ENCODE measurements around the gene CCL21. TPM values are rescaled to one million over a fixed set of nuclear protein-coding genes. Genes with fewer than 3 reads are reported as not detected.

The CCL21 gene
- total and polyA plus RNA-seq, 2 of the 13 experiments (the other 11 are each of a cell fraction or from before 2014, with no cell fraction given), result not detected

- TF ChIP-seq ARID3A (IDR thresholded peaks at IDR 0.05; ENCODE audit: low read depth, low read length) (peak; percentile 40; the same call in 1 of the 2 replicates), GPN1 (CRISPR knock-in tag; IDR thresholded peaks at IDR 0.05; ENCODE audit: borderline replicate concordance) (no peak), SNRNP70 (IDR thresholded peaks at IDR 0.05; ENCODE audit: low read depth, low read length) (no peak), ZC3H4 (CRISPR knock-in tag; IDR thresholded peaks at IDR 0.05; ENCODE audit: borderline replicate concordance) (no peak), ZBTB7A (CRISPR knock-in tag; IDR thresholded peaks at IDR 0.05) (no peak), TEAD2 (CRISPR knock-in tag; IDR thresholded peaks at IDR 0.05) (no peak), GATAD1 (CRISPR knock-in tag; IDR thresholded peaks at IDR 0.05) (no peak), SALL1 (CRISPR knock-in tag; IDR thresholded peaks at IDR 0.05) (peak; percentile 91), SIX4 (CRISPR knock-in tag; IDR thresholded peaks at IDR 0.05) (no peak), BORCS8-MEF2B (CRISPR knock-in tag; IDR thresholded peaks at IDR 0.05) (peak; percentile 57; the same call in 1 of the 2 replicates), ZNF362 (CRISPR knock-in tag; IDR thresholded peaks at IDR 0.05; ENCODE audit: borderline replicate concordance) (no peak), NFRKB (IDR thresholded peaks at IDR 0.05) (no peak), WIZ (CRISPR knock-in tag; IDR thresholded peaks at IDR 0.05) (0 out of 2 replicates have a peak, but pooled peaks have one; percentile 57), ZBTB39 (CRISPR knock-in tag; IDR thresholded peaks at IDR 0.05) (no peak), HNF1A (IDR thresholded peaks at IDR 0.05; ENCODE audit: low read depth) (no peak), HNF1A (CRISPR knock-in tag; IDR thresholded peaks at IDR 0.05; ENCODE audit: borderline replicate concordance) (no peak; the same call in 1 of the 2 replicates), HMG20A (CRISPR knock-in tag; IDR thresholded peaks at IDR 0.05; ENCODE audit: borderline replicate concordance) (peak; percentile 36; the same call in 1 of the 2 replicates), HOXA3 (CRISPR knock-in tag; IDR thresholded peaks at IDR 0.05) (peak; percentile 33; the same call in 1 of the 2 replicates), IRX3 (CRISPR knock-in tag; IDR thresholded peaks at IDR 0.05; ENCODE audit: borderline replicate concordance, low read depth) (peak; percentile 62; the same call in 1 of the 2 replicates), ZNF550 (CRISPR knock-in tag; IDR thresholded peaks at IDR 0.05; ENCODE audit: borderline replicate concordance) (no peak)
Observed at GRCh38 chr9:34688329-34689115, 21.4 kb downstream of the CCL21 start (continued).
